Measurements from ENCODE around the gene RCSD1. TPM values are rescaled to one million over a fixed set of nuclear protein-coding genes. Genes with fewer than 3 reads are reported as not detected.

Gene RCSD1
- total and polyA plus RNA-seq, 12 donors, result 3.3 to 15.4 (median 9.4) TPM

DNA sequence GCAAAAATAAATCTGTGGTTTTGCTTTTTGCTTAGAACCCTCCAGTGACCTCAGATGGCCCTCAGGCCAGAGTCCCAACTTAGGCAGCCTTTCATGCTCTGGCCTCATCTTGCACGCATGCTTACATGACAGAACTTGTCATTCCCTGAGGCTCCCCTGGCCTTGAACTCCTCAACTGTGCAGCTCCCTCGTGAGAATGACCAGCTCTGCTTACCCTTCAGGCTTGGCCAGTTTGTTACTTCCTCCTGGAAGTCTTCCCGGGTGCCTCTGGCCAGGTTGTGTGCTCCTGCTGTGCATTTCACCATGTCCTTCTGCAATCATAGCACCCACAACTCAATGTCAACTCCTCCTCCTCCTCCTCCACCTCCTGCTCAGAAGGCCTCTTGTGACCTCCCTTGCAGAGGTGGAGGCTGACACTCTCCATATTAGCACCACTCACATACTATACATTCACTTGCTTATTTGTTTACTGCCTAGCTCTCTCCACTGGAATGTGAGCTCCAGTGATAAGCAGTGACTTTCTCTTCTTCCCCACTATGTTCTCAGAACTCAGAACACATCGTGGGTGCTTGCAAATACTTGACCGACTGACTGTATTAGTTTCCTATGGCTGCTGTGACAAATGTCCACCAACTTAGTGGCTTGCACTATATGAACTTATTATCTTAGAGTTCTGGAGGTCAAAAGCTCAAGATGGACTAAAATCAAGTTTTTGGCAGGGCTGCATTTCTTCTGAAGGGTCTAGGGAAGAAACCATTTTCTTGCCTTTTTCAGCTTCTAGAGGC lies 41.9 kb downstream of the RCSD1 start:
- TF ChIP-seq CTCF (IDR thresholded peaks at IDR 0.05) (no peak), POLR2A (IDR thresholded peaks at IDR 0.05) (no peak)
- Histone ChIP-seq H3K4me1 (replicated peaks in 1 of 2) (peaks cover 5 to 22% of the 10 kb centered on the region in 2 donors), H3K27ac (no peak overlapping the region), H3K36me3 (replicated peaks in 1 of 2) (no peaks in the 10 kb centered on the region), H3K9me3 (replicated peaks in 1 of 3) (no peaks in the 10 kb centered on the region), H3K4me3 (no peak overlapping the region), H3K27me3 (no peaks in the 10 kb centered on the region)
- peak in 4 of 7 donors; percentile 63 to 79 (median 70) for DNase-seq
- WGBS, 4 donors, result 47 to 60% (median 58%) methylated on average over 5 of the region's 5 CpGs
- intact Hi-C loops (cut with DNase I), result no loop called here

DNA sequence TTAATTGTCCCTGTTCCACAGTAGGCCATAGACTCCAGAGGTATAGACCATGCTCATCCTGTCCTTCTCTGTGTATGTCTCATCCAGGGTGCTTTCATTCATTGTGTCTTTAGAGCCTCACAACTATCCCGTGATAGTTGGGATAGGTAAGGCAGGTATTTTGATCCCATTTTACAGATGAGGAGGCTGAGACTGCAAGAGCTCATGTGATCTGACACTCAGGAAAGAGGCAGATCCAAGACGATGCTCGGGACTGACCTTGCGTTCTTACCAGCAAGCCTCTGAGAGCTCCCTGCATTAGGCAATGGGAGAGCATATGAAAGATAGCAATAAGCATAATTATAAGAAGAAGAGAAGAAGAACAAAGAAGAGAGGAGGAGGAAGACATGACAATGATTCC lies 42.8 kb downstream of the RCSD1 start:
- peaks cover 5 to 22% of the 10 kb centered on the region in 2 donors for H3K4me1 ChIP-seq (replicated peaks in 1 of 2)
- intact Hi-C loops (cut with DNase I), result no loop called here
- WGBS, 4 donors, result 68 to 89% (median 79%) methylated on average over 4 of the region's 4 CpGs
- H3K4me3 ChIP-seq, result no peak overlapping the region
- H3K9me3 ChIP-seq (replicated peaks in 1 of 3), result no peaks in the 10 kb centered on the region
- H3K27ac ChIP-seq, result no peak overlapping the region
- H3K36me3 ChIP-seq (replicated peaks in 1 of 2), result no peaks in the 10 kb centered on the region
- DNase-seq, result no peak
- no peaks in the 10 kb centered on the region for H3K27me3 ChIP-seq
- no peak for TF ChIP-seq POLR2A (IDR thresholded peaks at IDR 0.05)
- TF ChIP-seq CTCF (IDR thresholded peaks at IDR 0.05), result no peak

DNA sequence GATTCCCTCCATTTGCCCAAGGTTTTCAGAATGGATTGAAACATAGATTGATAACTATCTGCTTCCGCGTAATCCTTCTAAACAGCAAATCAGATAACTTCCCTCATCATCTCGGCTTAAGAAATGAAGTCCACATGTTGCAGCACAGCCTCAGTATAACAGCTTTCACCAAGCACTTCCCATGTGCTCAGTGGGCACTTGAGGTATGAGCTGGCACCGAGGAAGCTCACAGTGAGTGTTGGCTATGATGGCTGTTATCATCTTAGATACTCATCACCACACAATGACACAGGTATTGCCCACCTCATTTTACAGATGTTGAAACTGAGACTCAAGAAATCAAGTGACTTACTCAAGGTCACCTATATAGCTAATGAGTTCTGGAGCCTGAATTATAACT lies 43.2 kb downstream of the RCSD1 start:
- Histone ChIP-seq H3K4me1 (replicated peaks in 1 of 2) (peaks cover 5 to 22% of the 10 kb centered on the region in 2 donors), H3K4me3 (no peak overlapping the region), H3K36me3 (replicated peaks in 1 of 2) (no peaks in the 10 kb centered on the region), H3K27ac (no peak overlapping the region), H3K27me3 (no peaks in the 10 kb centered on the region), H3K9me3 (replicated peaks in 1 of 3) (no peaks in the 10 kb centered on the region)
- no peak for TF ChIP-seq CTCF (IDR thresholded peaks at IDR 0.05)
- no peak for TF ChIP-seq POLR2A (IDR thresholded peaks at IDR 0.05)
- intact Hi-C loops (cut with DNase I), result no loop called here
- WGBS, 4 donors, result 85 to 96% (median 87%) methylated on average over 4 of the region's 4 CpGs
- no peak for DNase-seq

DNA sequence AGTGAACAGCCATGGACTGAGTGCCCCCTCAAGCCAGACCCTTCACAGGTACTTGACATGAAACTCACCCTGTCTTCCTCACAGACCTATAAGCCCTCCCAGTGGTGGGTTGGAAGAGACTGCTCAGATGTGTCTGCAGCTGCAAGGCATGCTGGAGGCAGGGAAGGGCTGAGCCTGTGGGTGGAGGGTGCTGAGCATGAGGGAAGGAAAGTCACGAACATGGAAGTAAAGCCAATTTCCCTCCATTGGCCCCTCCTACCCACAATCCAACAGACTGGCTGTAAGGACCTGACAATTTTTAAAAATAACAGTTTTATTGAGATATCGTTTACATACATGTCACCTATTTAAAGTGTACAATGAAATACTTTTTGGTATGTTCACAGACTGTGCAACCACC lies 44.1 kb downstream of the RCSD1 start:
- H3K9me3 ChIP-seq (replicated peaks in 1 of 3), result no peaks in the 10 kb centered on the region
- WGBS, 4 donors, result 74 to 80% (median 77%) methylated on average over 2 of the region's 2 CpGs
- H3K27ac ChIP-seq, result no peak overlapping the region
- H3K4me3 ChIP-seq, result no peak overlapping the region
- H3K36me3 ChIP-seq (replicated peaks in 1 of 2), result no peaks in the 10 kb centered on the region
- intact Hi-C loops (cut with DNase I), result no loop called here
- H3K4me1 ChIP-seq (replicated peaks in 1 of 2), result peaks cover 5 to 18% of the 10 kb centered on the region in 2 donors
- DNase-seq, result no peak
- H3K27me3 ChIP-seq, result no peaks in the 10 kb centered on the region
- TF ChIP-seq POLR2A (IDR thresholded peaks at IDR 0.05) (no peak), CTCF (IDR thresholded peaks at IDR 0.05) (no peak)
